Right lobe of liver (tissue), 4 donors: ENCODE results near the gene RSAD2.

Experiments
- POLR2A ChIP-seq: fragments of 450-650 bp; IDR thresholded peaks from one replicate; pipeline ENCODE4 v1.6.1; 2017; ENCODE audit warnings: antibody characterized with exemption, mild to moderate bottlenecking
- TF ChIP-seq, protein P1 (sequence below), 4 donors: fragments of 200-600 bp in 3 of 4; fragments of 450-650 bp in 1 of 4; IDR thresholded peaks; one replicate each; pipeline versions ENCODE4 v1.5.1 to v1.8.0; 2016 to 2022; ENCODE audit warnings: antibody characterized with exemption in 4 of 4, mild to moderate bottlenecking in 2 of 4
- donor health status: DM: no; HTN: no; CAD: no.
- donor health status: DM: no; HTN: no; CAD: no.
- donor health status: DM: no; HTN: yes; CAD: no.

- no peak for TF ChIP-seq POLR2A
- TF ChIP-seq, protein P1, sequence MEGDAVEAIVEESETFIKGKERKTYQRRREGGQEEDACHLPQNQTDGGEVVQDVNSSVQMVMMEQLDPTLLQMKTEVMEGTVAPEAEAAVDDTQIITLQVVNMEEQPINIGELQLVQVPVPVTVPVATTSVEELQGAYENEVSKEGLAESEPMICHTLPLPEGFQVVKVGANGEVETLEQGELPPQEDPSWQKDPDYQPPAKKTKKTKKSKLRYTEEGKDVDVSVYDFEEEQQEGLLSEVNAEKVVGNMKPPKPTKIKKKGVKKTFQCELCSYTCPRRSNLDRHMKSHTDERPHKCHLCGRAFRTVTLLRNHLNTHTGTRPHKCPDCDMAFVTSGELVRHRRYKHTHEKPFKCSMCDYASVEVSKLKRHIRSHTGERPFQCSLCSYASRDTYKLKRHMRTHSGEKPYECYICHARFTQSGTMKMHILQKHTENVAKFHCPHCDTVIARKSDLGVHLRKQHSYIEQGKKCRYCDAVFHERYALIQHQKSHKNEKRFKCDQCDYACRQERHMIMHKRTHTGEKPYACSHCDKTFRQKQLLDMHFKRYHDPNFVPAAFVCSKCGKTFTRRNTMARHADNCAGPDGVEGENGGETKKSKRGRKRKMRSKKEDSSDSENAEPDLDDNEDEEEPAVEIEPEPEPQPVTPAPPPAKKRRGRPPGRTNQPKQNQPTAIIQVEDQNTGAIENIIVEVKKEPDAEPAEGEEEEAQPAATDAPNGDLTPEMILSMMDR (IDR thresholded peaks at IDR 0.05) = no peak
Measured at GRCh38 chr2:6933911-6934310, 56.3 kb downstream of the RSAD2 start.
